Measurements from ENCODE around the gene PRR5L. TPM values are rescaled to one million over a fixed set of nuclear protein-coding genes. Genes with fewer than 3 reads are reported as not detected.
A peak's percentile ranks its signal among the peaks of the same experiment; 100 is the strongest.

The PRR5L gene
- total and polyA plus RNA-seq, 2 donors (not counting 1 experiment from before 2014, with no cell fraction given) = 4.0 to 5.9 TPM

DNA sequence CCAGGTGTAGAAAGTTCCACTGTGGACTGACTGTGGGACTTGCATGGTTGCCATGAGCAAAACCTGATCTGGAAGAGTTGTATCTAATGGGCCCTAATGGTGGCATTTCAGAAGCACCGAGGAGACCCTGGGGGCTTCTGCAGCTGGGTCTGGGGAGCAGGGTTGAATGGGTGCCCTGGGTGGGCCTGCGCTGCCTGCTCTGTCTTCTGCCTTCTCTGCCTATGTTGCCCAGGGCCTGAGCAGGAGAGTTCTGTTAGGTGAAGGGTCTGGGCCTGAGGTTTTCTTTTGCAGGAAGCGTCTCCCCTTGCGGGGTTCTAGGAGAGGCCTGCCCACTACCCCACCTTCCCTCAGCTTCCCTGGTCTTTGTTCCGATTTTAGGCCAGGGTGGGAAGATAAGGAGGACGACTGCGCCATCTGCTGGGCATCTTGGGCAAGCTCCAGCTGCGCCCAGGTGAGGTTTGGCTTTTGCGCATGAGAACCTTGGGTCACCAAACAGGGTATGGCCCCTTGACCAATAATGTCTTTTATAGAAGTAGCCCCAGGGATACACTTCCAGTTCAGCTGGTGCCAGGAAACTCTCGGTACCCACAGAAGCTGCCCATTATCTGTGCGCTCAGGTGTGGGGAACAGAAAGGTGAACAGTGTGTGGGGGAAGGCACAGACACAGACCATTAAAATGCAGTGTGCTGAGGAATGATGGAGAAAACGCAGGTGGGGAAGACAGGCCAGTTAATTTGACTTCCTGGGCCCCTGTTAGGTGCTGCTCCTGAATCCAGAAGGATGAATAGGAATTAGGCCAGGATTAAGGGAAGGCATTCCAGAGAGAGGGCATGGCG lies 30.1 kb upstream of the PRR5L start:
- no peak overlapping the region for H3K27ac Mint-ChIP-seq
- no peak for TF ChIP-seq EZH2 (IDR thresholded peaks at IDR 0.05; ENCODE audit: borderline replicate concordance, insufficient read depth, low read depth, low read length, poor library complexity, severe bottlenecking)
- TF ChIP-seq, protein P1, sequence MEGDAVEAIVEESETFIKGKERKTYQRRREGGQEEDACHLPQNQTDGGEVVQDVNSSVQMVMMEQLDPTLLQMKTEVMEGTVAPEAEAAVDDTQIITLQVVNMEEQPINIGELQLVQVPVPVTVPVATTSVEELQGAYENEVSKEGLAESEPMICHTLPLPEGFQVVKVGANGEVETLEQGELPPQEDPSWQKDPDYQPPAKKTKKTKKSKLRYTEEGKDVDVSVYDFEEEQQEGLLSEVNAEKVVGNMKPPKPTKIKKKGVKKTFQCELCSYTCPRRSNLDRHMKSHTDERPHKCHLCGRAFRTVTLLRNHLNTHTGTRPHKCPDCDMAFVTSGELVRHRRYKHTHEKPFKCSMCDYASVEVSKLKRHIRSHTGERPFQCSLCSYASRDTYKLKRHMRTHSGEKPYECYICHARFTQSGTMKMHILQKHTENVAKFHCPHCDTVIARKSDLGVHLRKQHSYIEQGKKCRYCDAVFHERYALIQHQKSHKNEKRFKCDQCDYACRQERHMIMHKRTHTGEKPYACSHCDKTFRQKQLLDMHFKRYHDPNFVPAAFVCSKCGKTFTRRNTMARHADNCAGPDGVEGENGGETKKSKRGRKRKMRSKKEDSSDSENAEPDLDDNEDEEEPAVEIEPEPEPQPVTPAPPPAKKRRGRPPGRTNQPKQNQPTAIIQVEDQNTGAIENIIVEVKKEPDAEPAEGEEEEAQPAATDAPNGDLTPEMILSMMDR (IDR thresholded peaks at IDR 0.05) = peak; percentile 80
- intact Hi-C loops (cut with micrococcal nuclease) = loop anchor here (5.0 kb wide), 2 partner anchors 444 to 779 kb away; no protein-coding TSS in a partner anchor
- CTCF ChIA-PET = interaction anchor here (0.6 to 6.1 kb wide), 18 partner anchors 9 to 782 kb away, joined by 3 to 109 read pairs (median 3); partner anchors contain the start of gene FJX1
- no peaks in the 10 kb centered on the region for H3K9me3 Mint-ChIP-seq (ENCODE audit: insufficient read depth)
- no peak overlapping the region for H3K4me3 Mint-ChIP-seq
- Histone ChIP-seq H3K4me2 (replicated peaks; ENCODE audit: low read depth, low read length, poor library complexity, severe bottlenecking) (no peak overlapping the region), H4K20me1 (ENCODE audit: control insufficient read depth, insufficient read depth, low read length, poor library complexity, severe bottlenecking) (no peaks in the 10 kb centered on the region), H3K27ac (ENCODE audit: low read length in 2 of 2) (no peak overlapping the region), H3K36me3 (replicated peaks in 1 of 2; ENCODE audit: control extremely low read depth in 1 of 2, control insufficient read depth in 1 of 2, extremely low read depth in 1 of 2, insufficient read depth in 2 of 2, low read length in 1 of 2) (peaks cover 0 to 9% of the 10 kb centered on the region in 2 experiments), H3K4me1 (ENCODE audit: control insufficient read depth in 2 of 2, insufficient read depth in 2 of 2, low read length in 2 of 2) (no peaks in the 10 kb centered on the region), H3K79me2 (ENCODE audit: control insufficient read depth, insufficient read depth, low read length) (no peaks in the 10 kb centered on the region), H3K9ac (ENCODE audit: low read length) (no peak overlapping the region), H3K4me3 (ENCODE audit: control extremely low read depth in 1 of 5, extremely low read depth in 1 of 5, insufficient read depth in 1 of 5, low read depth in 2 of 5, low read length in 4 of 5) (no peak overlapping the region), H2AFZ (ENCODE audit: insufficient read depth, low read depth, low read length, poor library complexity, severe bottlenecking) (no peak overlapping the region), H3K9me3 (ENCODE audit: control extremely low read depth in 1 of 3, control insufficient read depth in 2 of 3, insufficient read depth in 1 of 3, low read length in 2 of 3) (no peaks in the 10 kb centered on the region), H3K27me3 (replicated peaks in 1 of 4; ENCODE audit: control extremely low read depth in 1 of 4, control insufficient read depth in 3 of 4, insufficient read depth in 4 of 4, low read length in 3 of 4) (peaks cover 0 to 4% (median 0%) of the 10 kb centered on the region in 4 experiments)
- H3K27me3 Mint-ChIP-seq = peaks cover 11% of the 10 kb centered on the region
- DNase-seq = peak; percentile 67
- WGBS (ENCODE audit: insufficient coverage) = 38% methylated on average over 11 of the region's 13 CpGs
- H3K4me1 Mint-ChIP-seq = no peaks in the 10 kb centered on the region
- POLR2A ChIA-PET = no interaction called here
- ATAC-seq (ENCODE audit: low read depth) = peak; percentile 51

DNA sequence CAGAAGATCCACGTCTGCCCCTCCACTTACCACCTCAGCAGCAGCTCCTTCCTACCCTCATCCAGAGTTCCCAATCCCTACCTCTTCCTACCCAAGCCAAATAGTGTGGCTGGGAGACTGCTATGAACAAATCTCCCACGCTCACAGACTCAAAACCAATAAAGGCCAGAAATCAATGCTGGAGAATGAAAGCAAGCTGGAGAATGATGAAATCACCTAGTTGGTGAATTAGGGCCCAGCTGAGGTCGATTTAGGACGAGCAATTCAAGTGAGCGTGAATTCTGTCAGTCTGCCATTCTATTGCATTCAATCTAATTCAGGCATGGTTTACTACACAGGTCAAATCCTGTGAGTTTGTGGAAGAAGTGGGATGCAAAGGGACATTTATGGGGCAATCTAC lies 29.3 kb upstream of the PRR5L start:
- H3K27me3 ChIP-seq (replicated peaks in 1 of 4; ENCODE audit: control extremely low read depth in 1 of 4, control insufficient read depth in 3 of 4, insufficient read depth in 4 of 4, low read length in 3 of 4) = no peaks in the 10 kb centered on the region
- no peak overlapping the region for H3K4me2 ChIP-seq (replicated peaks; ENCODE audit: low read depth, low read length, poor library complexity, severe bottlenecking)
- Mint-ChIP-seq H3K27me3 (peaks cover 6% of the 10 kb centered on the region), H3K4me3 (no peak overlapping the region), H3K4me1 (no peaks in the 10 kb centered on the region), H3K27ac (no peak overlapping the region), H3K9me3 (ENCODE audit: insufficient read depth) (no peaks in the 10 kb centered on the region)
- peaks cover 0 to 16% of the 10 kb centered on the region in 2 experiments for H3K36me3 ChIP-seq (replicated peaks in 1 of 2; ENCODE audit: control extremely low read depth in 1 of 2, control insufficient read depth in 1 of 2, extremely low read depth in 1 of 2, insufficient read depth in 2 of 2, low read length in 1 of 2)
- no peaks in the 10 kb centered on the region for H3K4me1 ChIP-seq (ENCODE audit: control insufficient read depth in 2 of 2, insufficient read depth in 2 of 2, low read length in 2 of 2)
- H3K9ac ChIP-seq (ENCODE audit: low read length) = no peak overlapping the region
- no peak for DNase-seq
- H3K4me3 ChIP-seq (ENCODE audit: control extremely low read depth in 1 of 5, extremely low read depth in 1 of 5, insufficient read depth in 1 of 5, low read depth in 2 of 5, low read length in 4 of 5) = no peak overlapping the region
- CTCF ChIA-PET = interaction anchor here (0.7 to 6.1 kb wide), 14 partner anchors 8 to 783 kb away, joined by 3 to 109 read pairs (median 3); partner anchors contain the start of gene FJX1
- 42% methylated on average over 3 of the region's 5 CpGs for WGBS (ENCODE audit: insufficient coverage)
- H3K27ac ChIP-seq (ENCODE audit: low read length in 2 of 2) = no peak overlapping the region
- H3K79me2 ChIP-seq (ENCODE audit: control insufficient read depth, insufficient read depth, low read length) = no peaks in the 10 kb centered on the region
- no peak overlapping the region for H2AFZ ChIP-seq (ENCODE audit: insufficient read depth, low read depth, low read length, poor library complexity, severe bottlenecking)
- H4K20me1 ChIP-seq (ENCODE audit: control insufficient read depth, insufficient read depth, low read length, poor library complexity, severe bottlenecking) = no peaks in the 10 kb centered on the region
- TF ChIP-seq, protein P1 (IDR thresholded peaks at IDR 0.05) = no peak
- TF ChIP-seq EZH2 (IDR thresholded peaks at IDR 0.05; ENCODE audit: borderline replicate concordance, insufficient read depth, low read depth, low read length, poor library complexity, severe bottlenecking) = no peak
- H3K9me3 ChIP-seq (ENCODE audit: control extremely low read depth in 1 of 3, control insufficient read depth in 2 of 3, insufficient read depth in 1 of 3, low read length in 2 of 3) = no peaks in the 10 kb centered on the region
- intact Hi-C loops (cut with micrococcal nuclease) = loop anchor here (5.0 kb wide), 2 partner anchors 444 to 779 kb away; no protein-coding TSS in a partner anchor
- ATAC-seq (ENCODE audit: low read depth) = no peak
- POLR2A ChIA-PET = no interaction called here
